Inflammatory macrophage treated with lipopolysaccharide for 1 hour (primary cell): Measurements from ENCODE around the gene ZBTB8B.
A peak's percentile ranks its signal among the peaks of the same experiment; 100 is the strongest.
"Not testable (repeated sequence)": the region's sequence is repeated elsewhere in the genome, so short reads cannot be mapped to it uniquely, and the experiment has no call there.

Source experiments
- DNase-seq, 2 donors: peaks; one replicate each; pipeline ENCODE4 v3.0.0-alpha.2; 2020 to 2022

ZBTB8B gene

GRCh38 chr1:32464716-32465577 is at the start of gene ZBTB8B:
Gene ZBTB8B, plus strand, starts transcription at chr1:32465072. Its CDS starts 5,553 bp downstream, at chr1:32470625.
- DNase-seq = no peak

GRCh38 chr1:32421775-32422174 is 43.1 kb upstream of the ZBTB8B start:
- DNase-seq = no peak

- no peak for DNase-seq
Observed at GRCh38 chr1:32426489-32427255, 38.2 kb upstream of the ZBTB8B start.

GRCh38 chr1:32427264-32427963 is 37.5 kb upstream of the ZBTB8B start:
- no peak for DNase-seq

GRCh38 chr1:32431736-32432400 is 33.0 kb upstream of the ZBTB8B start:
- DNase-seq = peak; percentile 3 to 20

GRCh38 chr1:32438136-32438535 is 26.7 kb upstream of the ZBTB8B start:
- DNase-seq = no peak

- not testable (repeated sequence) for DNase-seq
Observed at GRCh38 chr1:32438777-32439176, 26.1 kb upstream of the ZBTB8B start.

- DNase-seq = not testable (repeated sequence)
Observed at GRCh38 chr1:32441467-32441866, 23.4 kb upstream of the ZBTB8B start.

GRCh38 chr1:32447469-32448185 is 17.2 kb upstream of the ZBTB8B start:
- DNase-seq = no peak

GRCh38 chr1:32448186-32448772 is 16.6 kb upstream of the ZBTB8B start:
- DNase-seq = peak; percentile 53 to 70

- DNase-seq = peak in 1 of 2 donors; percentile 5
Observed at GRCh38 chr1:32448773-32449456, 16.0 kb upstream of the ZBTB8B start.

- not testable (repeated sequence) for DNase-seq
Observed at GRCh38 chr1:32449457-32449831, 15.4 kb upstream of the ZBTB8B start.

GRCh38 chr1:32454726-32455125 is 10.1 kb upstream of the ZBTB8B start:
- no peak for DNase-seq

GRCh38 chr1:32455958-32456357 is 8.9 kb upstream of the ZBTB8B start:
- no peak for DNase-seq

GRCh38 chr1:32458798-32459197 is 6.1 kb upstream of the ZBTB8B start:
- not testable (repeated sequence) for DNase-seq

GRCh38 chr1:32462977-32463376 is 1.9 kb upstream of the ZBTB8B start:
- not testable (repeated sequence) for DNase-seq

- DNase-seq = peak in 1 of 2 donors; percentile 1
Observed at GRCh38 chr1:32464191-32464715, 619 bp upstream of the ZBTB8B start.

GRCh38 chr1:32465578-32465933 is 684 bp downstream of the ZBTB8B start:
- peak; percentile 1 to 3 for DNase-seq

GRCh38 chr1:32466761-32467160 is 1.9 kb downstream of the ZBTB8B start:
- no peak for DNase-seq

GRCh38 chr1:32468791-32469190 is 3.9 kb downstream of the ZBTB8B start:
- no peak for DNase-seq

- DNase-seq = no peak
Observed at GRCh38 chr1:32470431-32470830, 5.6 kb downstream of the ZBTB8B start.
